ENCODE measurements around the gene ZBTB40.

The ZBTB40 gene

GRCh38 chr1:22563671-22564602, 112.3 kb downstream of the ZBTB40 start:
- DNase-seq = no peak

GRCh38 chr1:22566161-22566560, 114.5 kb downstream of the ZBTB40 start:
- DNase-seq = no peak

GRCh38 chr1:22567197-22567596, 115.5 kb downstream of the ZBTB40 start:
- no peak for DNase-seq

GRCh38 chr1:22567994-22568393, 116.3 kb downstream of the ZBTB40 start:
- no peak for DNase-seq

- DNase-seq = no peak
Measured at GRCh38 chr1:22569269-22569668, 117.6 kb downstream of the ZBTB40 start.

- DNase-seq = no peak
Measured at GRCh38 chr1:22570140-22570909, 118.7 kb downstream of the ZBTB40 start.

- DNase-seq = no peak
Measured at GRCh38 chr1:22572818-22573217, 121.2 kb downstream of the ZBTB40 start.

- DNase-seq = no peak
Measured at GRCh38 chr1:22573237-22573636, 121.6 kb downstream of the ZBTB40 start.

- no peak for DNase-seq
Measured at GRCh38 chr1:22575532-22576149, 124.0 kb downstream of the ZBTB40 start.

GRCh38 chr1:22576150-22576544, 124.5 kb downstream of the ZBTB40 start:
- no peak for DNase-seq

- DNase-seq = no peak
Measured at GRCh38 chr1:22576617-22577016, 125.0 kb downstream of the ZBTB40 start.

- DNase-seq = no peak
Measured at GRCh38 chr1:22578732-22579361, 127.2 kb downstream of the ZBTB40 start.

- no peak for DNase-seq
Measured at GRCh38 chr1:22579541-22580155, 128.0 kb downstream of the ZBTB40 start.

All from activated CD4-positive, alpha-beta T cell treated with anti-CD3 and anti-CD28 coated beads, Interleukin-2, amount 50 U/mL, for 16 hours (primary cell).